Activated T-cell treated with anti-CD3 and anti-CD28 coated beads for 24 hours (primary cell): ENCODE results near the gene HIVEP3.
A peak's percentile ranks its signal among the peaks of the same experiment; 100 is the strongest.

Experiments used
- DNase-seq: peaks from one replicate; pipeline ENCODE4 v3.0.0-alpha.2; 2020; ENCODE audit warnings: low read depth

HIVEP3 gene

DNA sequence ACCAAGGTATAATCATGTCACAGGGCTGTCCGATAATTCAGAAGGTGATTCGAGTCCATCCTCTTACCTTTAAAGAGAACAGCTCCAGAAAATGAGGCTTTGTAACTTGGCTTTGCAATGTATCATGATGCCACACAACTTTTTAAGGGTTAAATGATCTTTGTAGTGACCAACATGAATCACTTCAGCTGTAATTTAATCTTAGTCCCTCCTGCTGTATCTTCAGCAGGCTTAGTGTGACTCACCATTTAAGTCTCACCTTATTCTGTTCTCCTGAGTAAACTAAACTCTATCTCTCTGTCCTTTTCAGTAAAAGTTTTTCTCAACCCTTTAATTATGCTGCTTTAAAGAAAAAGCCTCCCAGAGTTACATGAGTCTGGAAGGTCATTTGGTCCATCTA, 1.9 kb upstream of the HIVEP3 start:
- DNase-seq: no peak

DNA sequence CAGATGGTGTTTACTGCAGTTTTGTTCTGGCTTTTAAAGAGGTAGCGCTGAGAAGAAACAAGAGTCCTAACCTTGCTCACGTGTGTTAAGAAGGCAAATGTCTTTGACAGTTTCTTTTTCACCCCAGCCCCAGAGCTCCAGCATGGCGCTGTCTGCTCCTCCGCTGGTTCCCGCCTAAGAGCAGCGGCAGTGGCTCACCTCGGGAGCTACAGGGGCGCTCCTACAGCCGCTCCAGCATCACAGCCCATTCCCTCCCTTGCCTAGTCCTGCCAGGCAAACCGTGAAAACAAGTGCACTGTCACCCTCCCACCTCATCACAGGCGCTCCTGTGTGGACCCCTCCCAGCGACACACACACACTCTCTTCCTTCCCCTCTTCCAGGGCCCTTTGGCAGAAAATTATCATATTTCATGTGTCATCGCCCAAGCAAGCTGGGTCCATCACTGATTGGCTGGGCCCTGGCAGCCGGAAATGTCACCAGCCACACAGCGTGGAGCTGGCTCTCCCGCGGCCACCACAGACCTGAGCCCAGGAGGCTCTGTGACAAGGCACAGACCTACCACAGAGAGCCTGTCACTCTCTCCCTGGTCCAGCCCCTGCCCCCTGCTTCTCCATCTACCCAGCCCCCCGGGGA, 1.2 kb upstream of the HIVEP3 start:
- DNase-seq: peak; percentile 74

DNA sequence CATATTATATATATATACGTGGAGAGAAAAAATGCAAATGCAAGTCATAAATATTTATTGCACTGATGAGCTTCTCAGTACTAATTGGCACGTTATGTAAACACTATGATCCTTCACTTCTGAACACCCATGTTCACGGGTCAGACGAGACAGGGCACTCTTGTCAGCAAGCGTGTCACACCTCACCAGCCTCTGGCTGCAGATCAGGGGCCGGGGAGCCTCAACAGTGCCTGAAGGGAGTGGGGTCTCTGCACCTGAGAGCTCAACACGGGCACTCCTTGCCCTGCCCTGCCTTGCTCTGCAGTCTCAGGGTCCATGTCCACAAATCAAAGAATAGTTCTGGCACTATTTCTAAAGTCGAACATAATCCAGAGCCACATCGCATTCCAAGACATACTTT, 409 bp upstream of the HIVEP3 start:
- no peak for DNase-seq

DNA sequence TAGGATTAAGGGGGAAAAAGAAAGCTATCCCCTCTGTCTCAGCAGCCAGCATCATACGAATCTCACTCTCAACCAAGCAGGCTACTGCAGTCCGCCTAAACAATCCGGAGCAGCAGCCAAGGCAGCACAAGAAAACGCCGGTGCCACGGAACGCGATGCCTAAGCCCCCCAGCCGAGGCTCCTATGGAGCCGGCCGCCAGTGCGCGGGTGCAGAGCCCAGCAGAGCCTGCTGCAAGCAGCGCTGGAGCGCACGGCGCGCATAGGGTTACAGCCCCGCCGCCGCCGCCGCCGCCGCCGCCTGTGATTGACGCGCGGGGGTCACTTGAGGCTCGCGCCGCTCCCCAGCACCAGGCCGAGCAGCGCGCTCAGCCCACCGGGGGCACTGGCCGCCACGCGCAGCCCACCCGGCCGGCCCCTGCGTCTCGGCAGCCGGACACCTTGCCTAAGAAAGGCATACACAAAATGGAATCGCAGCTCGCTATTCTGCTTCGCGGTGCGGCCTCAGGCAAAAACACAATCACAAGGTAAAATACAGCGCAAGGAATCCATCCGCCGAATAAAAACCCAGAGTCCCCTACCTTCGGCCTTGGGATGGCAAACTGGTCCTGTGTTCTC, 780 bp downstream of the HIVEP3 start:
- no peak for DNase-seq

- DNase-seq: no peak
These were observed 1.6 kb downstream of the HIVEP3 start for GRCh38 chr1:41917076-41917475.

GRCh38 chr1:41915786-41916571, 2.7 kb downstream of the HIVEP3 start:
- no peak for DNase-seq

- no peak for DNase-seq
These were observed 4.2 kb downstream of the HIVEP3 start for GRCh38 chr1:41914516-41914915.

DNA sequence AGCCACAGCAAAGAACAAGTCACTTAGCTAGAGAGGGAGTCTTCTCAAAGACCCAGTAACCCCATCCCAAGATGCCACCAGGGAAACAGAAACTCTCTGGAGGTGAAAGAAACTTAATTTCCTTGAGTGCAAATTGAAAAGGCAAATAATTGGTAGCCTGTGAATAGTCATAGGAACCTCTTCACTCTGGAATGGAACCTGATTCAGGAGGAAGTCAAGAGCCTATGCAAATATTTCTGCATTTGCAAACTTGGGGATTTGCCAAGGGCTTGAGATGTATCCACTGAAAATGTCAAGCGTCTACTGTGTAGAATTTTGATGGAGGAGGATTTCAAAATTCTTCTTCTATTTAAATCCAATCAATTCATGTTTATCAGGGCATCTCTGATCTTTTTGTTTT, 5.7 kb downstream of the HIVEP3 start:
- no peak for DNase-seq

GRCh38 chr1:41908288-41908895, 10.3 kb downstream of the HIVEP3 start:
- DNase-seq: no peak

GRCh38 chr1:41907446-41907845, 11.3 kb downstream of the HIVEP3 start:
- DNase-seq: no peak

DNA sequence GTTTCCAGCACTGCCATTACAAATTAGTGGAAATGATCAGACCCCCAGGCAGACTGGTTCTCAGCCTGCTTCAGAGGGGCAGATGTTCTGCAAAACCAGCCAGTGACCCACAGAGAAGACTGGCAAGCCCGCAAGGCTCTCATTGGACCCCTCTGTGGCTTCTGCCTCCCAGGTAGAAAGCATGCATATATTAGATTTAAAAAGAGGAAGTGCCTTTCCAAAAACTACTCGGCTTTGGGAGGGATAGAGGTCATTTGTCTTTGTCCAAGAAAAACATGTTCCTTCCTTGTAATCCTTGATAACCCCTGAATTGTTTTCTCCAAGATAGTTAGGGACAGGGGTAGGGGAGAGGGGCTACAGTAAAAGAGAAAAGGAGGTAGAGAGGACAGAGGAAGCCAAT, 11.8 kb downstream of the HIVEP3 start:
- no peak for DNase-seq

GRCh38 chr1:41905093-41905675, 13.5 kb downstream of the HIVEP3 start:
- no peak for DNase-seq

DNA sequence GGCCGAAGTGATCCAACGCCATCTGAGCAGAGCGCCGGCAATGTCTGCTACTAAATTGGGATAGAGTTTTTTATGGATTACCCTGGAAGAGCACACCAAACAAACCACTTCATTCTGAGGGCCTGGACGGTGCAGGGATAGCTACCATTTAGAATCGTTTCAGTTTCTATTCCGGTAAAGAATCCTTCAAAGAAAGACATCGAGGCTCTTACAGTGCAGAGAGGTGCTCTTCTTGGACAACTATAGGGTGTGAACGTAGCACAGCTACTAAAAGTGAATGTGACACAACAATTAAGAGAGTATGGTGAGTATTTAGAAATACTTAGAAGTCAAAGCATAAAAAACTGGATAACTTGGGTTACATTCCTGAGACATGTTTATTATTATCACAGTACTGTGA, 16.1 kb downstream of the HIVEP3 start:
- DNase-seq: no peak

- DNase-seq: no peak
These were observed 16.6 kb downstream of the HIVEP3 start for GRCh38 chr1:41902159-41902577.

GRCh38 chr1:41901551-41901950, 17.2 kb downstream of the HIVEP3 start:
- no peak for DNase-seq

- DNase-seq: no peak
These were observed 17.9 kb downstream of the HIVEP3 start for GRCh38 chr1:41900603-41901444.

- DNase-seq: peak; percentile 68
These were observed 20.5 kb downstream of the HIVEP3 start for GRCh38 chr1:41898191-41898713.

GRCh38 chr1:41895552-41895951, 23.2 kb downstream of the HIVEP3 start:
- DNase-seq: no peak

GRCh38 chr1:41894808-41895483, 23.8 kb downstream of the HIVEP3 start:
- no peak for DNase-seq

DNA sequence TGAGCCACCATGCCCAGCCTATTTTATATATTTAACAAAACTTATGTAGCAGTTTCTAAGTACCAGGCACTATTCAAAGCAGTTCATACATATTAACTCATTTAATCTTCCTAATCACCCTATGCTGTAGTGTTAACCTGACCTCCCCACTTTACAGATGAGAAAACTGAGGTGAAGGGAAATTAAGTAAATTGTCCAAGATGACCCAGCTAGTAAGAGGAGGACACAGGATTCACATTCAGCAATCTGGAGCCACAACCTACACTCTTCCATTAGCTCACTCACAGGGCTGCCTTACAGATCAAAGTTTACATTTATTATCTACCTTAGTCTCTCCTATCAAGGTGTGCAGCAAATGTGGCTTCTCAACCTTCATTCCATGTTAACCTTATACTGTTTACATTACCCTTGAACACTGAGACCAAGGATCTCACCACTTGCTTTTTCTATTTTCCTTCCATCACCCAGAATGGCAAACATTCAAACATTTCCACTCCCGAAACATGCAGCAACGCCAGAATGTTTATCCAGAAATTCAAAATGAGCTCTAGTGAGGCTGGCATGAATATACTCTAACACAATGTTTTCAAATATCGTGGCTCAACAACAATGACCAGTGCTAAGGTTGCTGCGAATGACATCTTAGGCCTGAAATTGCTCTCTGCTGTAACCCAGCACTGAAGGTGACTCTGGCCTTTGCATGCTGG, 24.5 kb downstream of the HIVEP3 start:
- DNase-seq: no peak
